ENCODE data around the gene ATP6V1F.

Gene ATP6V1F

DNA sequence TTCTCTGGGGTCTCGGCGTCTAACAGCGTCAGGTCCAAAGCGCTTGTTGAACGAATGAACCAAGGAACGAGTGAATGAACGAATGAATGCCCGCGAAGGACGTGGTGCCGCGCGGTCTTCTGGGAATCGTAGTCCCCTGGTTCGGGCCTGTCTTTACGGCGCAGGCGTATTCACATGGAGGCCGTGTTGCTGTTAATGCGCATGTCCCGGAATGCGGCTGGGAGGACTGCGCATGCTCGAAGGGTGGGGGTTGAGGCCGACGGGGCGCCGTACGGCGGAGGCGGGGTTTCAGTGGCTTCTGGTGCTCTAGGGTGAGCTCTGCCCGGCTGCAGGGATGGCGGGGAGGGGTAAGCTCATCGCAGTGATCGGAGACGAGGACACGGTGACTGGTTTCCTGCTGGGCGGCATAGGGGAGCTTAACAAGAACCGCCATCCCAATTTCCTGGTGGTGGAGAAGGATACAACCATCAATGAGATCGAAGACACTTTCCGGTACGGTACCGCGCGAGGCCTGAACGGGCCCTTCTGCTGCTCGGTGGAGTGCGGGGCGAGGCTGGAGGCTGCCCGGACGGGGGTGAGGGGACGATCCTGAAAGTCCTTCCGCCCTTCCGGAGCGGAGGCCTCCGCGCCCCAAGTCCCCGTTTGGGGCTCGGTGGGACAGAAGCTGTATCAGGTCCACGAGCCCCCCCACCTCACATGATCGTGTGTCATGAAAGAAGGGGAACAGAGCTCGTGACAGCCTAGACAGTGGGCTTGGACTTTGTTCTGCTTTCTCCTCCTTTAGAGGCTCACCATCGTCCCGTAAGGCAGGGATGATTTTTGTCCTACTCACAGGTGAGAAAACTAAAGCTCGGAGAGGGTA lies at the start of gene ATP6V1F:
Gene ATP6V1F (plus strand): TSS at position 286 of the 862 bp plus-strand sequence. CDS start 49 bp downstream, at position 335.
- TF ChIP-seq, protein P1, sequence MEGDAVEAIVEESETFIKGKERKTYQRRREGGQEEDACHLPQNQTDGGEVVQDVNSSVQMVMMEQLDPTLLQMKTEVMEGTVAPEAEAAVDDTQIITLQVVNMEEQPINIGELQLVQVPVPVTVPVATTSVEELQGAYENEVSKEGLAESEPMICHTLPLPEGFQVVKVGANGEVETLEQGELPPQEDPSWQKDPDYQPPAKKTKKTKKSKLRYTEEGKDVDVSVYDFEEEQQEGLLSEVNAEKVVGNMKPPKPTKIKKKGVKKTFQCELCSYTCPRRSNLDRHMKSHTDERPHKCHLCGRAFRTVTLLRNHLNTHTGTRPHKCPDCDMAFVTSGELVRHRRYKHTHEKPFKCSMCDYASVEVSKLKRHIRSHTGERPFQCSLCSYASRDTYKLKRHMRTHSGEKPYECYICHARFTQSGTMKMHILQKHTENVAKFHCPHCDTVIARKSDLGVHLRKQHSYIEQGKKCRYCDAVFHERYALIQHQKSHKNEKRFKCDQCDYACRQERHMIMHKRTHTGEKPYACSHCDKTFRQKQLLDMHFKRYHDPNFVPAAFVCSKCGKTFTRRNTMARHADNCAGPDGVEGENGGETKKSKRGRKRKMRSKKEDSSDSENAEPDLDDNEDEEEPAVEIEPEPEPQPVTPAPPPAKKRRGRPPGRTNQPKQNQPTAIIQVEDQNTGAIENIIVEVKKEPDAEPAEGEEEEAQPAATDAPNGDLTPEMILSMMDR (IDR thresholded peaks at IDR 0.05) = no peak
- peak within 1 kb of the TSS; percentile 89 for H3K4me3 ChIP-seq
- peak within 1 kb of the TSS; percentile 78 to 82 for H3K27ac ChIP-seq
- DNase-seq (ENCODE audit: low spot score) = peak; percentile 98

DNA sequence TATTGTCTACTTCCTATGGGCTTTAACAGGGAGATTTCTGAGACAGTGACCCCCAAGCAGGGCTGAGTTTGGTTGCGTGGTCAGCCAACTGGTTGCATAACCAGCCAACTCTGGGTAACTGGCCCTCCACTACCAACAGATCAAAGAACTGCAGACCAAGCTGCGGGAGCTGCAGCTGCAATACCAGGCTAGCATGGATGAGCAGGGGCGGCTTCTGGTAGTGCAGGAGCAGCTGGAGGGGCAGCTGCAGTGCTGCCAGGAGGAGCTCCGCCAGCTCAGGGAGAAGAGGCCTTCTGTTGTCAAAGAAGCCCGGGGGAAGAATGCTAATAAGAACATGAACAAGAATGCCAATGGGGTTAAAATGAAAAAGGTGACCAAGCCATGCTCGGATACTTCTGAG lies 48.2 kb upstream of the ATP6V1F start:
- no peak overlapping the region for H3K27ac ChIP-seq
- DNase-seq (ENCODE audit: low spot score) = no peak
- TF ChIP-seq, protein P1 (IDR thresholded peaks at IDR 0.05) = no peak
- H3K4me3 ChIP-seq = no peak overlapping the region

GRCh38 chr7:128815289-128815942 lies 47.2 kb upstream of the ATP6V1F start:
- no peak overlapping the region for H3K4me3 ChIP-seq
- TF ChIP-seq, protein P1 (IDR thresholded peaks at IDR 0.05) = no peak
- H3K27ac ChIP-seq = no peak overlapping the region
- DNase-seq (ENCODE audit: low spot score) = no peak

DNA sequence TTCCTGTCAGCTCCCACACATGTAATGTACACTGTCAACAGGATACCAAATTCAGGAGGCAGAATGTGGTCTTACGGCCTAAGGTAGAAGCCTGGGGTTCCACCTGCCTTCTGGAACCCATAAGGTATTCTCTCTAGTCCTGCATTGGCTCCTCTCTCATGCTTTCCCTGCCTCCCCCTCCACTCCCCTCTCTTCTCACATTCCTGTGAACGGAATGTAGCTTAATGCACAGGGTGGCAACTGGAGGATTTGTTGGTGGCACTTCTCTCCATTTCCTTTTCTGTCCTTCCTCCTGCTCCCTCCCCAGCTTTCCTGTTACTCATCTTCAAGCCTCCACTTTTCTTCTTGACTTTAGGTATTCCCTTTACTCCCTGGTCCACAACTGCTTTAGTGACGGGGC lies 44.0 kb upstream of the ATP6V1F start:
- Histone ChIP-seq H3K4me3 (no peak overlapping the region), H3K27ac (no peak overlapping the region)
- TF ChIP-seq, protein P1 (IDR thresholded peaks at IDR 0.05) = no peak
- no peak for DNase-seq (ENCODE audit: low spot score)

GRCh38 chr7:128821724-128822123 lies 40.9 kb upstream of the ATP6V1F start:
- H3K4me3 ChIP-seq = no peak overlapping the region
- TF ChIP-seq, protein P1 (IDR thresholded peaks at IDR 0.05) = no peak
- H3K27ac ChIP-seq = no peak overlapping the region
- DNase-seq (ENCODE audit: low spot score) = no peak

- no peak for DNase-seq (ENCODE audit: low spot score)
- Histone ChIP-seq H3K4me3 (no peak overlapping the region), H3K27ac (no peak overlapping the region)
- TF ChIP-seq, protein P1 (IDR thresholded peaks at IDR 0.05) = no peak
These were observed 36.1 kb upstream of the ATP6V1F start for GRCh38 chr7:128826512-128826911.

Data from coronary artery (tissue), 2 donors.